Epithelial cell of esophagus (primary cell): ENCODE measurements around the gene CYP51A1.

Source experiments
- DNase-seq: peaks from one replicate; pipeline ENCODE4 v3.0.0; 2010; ENCODE audit warnings: low read depth
- H3K4me3 ChIP-seq: 2 replicates; pipeline ENCODE4 v1.5.1; 2011; ENCODE audit warnings: mild to moderate bottlenecking, low read length, control low read depth
- TF ChIP-seq, protein P1 (sequence below): IDR thresholded peaks from 2 replicates; pipeline ENCODE4 v1.5.1; 2011; ENCODE audit warnings: low read depth, mild to moderate bottlenecking, low read length, control low read depth, inconsistent platforms; ENCODE audit not compliant: insufficient read depth; ENCODE audit errors: missing control alignments

CYP51A1 gene

DNA sequence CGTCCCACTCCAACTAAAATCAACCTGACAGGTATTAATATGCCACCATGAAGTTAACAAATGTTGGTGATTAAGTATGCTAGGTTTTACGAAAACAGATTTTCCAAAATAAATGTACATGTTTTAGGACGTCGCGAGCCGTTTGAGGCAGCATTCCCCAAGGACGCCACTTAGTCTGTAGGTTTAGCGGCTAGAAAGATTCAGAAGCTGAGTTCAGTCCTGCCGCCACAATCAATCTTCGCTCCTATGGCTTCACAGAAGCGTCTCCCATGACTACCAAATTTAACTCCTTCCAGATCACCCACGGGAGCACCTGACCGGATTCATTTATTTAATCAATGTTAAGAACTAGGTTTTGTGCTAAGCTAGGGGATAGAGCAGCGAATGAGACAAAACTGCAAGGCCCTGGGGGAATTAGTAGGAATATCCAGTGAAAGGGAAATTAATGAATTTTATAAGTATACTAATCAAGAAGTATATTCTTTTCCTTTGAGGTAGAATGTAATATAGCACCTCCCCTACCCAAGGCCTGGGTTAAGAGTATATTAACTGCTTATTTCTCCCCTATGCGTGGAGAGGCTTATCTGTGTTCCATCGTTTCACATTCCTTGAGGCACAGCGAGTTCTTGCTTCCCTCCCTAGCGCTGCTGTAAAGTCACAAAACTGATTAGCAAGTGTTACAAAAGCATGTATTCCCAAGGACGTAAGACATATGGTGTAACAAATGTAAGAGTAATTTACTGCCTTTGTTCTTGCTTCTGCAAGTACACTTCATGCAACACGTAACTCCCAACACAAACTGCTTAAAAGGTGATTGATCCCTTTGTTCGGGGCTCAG lies 994 bp upstream of the CYP51A1 start:
- TF ChIP-seq, protein P1, sequence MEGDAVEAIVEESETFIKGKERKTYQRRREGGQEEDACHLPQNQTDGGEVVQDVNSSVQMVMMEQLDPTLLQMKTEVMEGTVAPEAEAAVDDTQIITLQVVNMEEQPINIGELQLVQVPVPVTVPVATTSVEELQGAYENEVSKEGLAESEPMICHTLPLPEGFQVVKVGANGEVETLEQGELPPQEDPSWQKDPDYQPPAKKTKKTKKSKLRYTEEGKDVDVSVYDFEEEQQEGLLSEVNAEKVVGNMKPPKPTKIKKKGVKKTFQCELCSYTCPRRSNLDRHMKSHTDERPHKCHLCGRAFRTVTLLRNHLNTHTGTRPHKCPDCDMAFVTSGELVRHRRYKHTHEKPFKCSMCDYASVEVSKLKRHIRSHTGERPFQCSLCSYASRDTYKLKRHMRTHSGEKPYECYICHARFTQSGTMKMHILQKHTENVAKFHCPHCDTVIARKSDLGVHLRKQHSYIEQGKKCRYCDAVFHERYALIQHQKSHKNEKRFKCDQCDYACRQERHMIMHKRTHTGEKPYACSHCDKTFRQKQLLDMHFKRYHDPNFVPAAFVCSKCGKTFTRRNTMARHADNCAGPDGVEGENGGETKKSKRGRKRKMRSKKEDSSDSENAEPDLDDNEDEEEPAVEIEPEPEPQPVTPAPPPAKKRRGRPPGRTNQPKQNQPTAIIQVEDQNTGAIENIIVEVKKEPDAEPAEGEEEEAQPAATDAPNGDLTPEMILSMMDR, result no peak
- peak; percentile 47 for DNase-seq
- peak overlapping the region; percentile 80 for H3K4me3 ChIP-seq

DNA sequence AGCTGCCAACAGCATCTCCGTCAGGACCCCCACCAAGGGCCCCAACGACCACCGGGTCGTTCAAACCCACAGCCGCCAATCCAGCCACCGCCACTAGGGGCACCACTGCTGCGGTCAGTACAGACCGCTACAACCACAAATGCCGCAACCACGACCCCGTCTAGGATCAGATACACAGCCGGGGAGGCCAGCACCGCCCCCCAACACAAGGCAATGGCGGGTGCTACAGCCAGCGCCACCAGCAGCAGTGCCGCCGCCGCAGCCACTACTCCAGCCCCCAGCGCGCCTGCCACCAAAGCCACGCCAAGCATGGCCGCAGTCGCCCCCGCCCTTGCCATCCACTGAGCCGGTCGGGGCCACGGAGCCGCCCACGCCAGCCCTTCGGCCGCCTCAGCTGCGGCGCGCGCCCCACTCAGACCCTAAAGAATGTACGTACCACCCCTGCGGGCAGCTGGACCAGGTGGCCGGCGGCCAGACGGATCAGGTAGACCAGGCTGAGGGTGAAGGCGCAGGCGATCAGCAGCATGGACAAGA lies 473 bp downstream of the CYP51A1 start:
- H3K4me3 ChIP-seq, result peak overlapping the region; percentile 80
- TF ChIP-seq, protein P1, result peak; percentile 73
- peak; percentile 45 for DNase-seq

DNA sequence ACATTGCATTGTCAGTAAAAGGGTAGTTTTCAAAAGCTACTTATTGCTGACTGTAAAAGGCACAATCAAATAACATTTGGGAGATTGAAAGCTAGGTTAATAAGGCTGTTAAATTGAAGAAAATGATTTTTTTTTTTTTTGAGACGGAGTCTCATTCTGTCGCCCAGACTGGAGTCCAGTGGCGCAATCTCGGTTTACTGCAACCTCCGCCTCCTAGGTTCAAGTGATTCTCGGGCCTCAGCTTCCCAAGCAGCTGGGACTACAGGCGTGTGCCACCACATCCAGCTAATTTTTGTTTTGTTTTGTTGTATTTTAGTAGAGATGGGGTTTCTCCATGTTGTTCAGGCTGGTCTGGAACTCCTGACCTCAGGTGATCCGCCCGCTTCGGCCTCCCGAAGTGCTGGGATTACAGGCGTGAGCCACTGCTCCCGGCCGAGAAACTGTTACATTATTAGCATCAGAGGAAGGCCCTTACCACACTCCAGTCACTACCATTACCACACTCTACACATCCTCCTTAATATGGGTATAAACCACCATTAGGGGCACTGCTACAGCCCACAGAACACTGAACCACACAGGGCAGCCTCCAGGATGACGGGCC lies 1.0 kb downstream of the CYP51A1 start:
- TF ChIP-seq, protein P1, result no peak
- DNase-seq, result peak; percentile 14
- peak overlapping the region; percentile 80 for H3K4me3 ChIP-seq

DNA sequence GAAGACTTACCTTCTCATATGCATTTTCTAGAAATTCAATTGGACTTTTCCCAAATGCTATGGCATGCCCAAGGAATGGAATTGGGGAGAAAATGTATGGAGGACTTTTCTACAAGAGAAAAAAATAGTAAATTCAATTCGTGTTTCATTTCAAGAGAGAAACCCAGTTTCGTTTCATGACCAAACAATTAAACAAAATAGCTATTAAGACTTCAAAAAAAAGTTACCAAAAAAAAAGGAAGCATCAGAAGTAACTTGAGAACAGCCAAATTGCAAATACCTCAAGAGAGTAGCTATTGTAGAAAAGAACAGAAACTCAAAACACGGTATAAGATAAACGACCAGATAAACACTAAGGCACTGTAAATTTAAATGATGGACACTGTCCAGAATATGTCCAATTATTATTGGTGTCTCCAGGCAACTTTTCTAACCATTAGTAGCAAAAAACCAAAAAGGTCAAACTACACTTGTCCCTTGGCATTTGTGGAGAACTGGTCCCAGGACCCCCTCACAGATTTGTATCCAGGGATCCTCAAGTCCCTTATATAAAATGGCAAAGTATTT lies 2.4 kb downstream of the CYP51A1 start:
- TF ChIP-seq, protein P1, result no peak
- no peak for DNase-seq
- H3K4me3 ChIP-seq, result peak overlapping the region; percentile 4

DNA sequence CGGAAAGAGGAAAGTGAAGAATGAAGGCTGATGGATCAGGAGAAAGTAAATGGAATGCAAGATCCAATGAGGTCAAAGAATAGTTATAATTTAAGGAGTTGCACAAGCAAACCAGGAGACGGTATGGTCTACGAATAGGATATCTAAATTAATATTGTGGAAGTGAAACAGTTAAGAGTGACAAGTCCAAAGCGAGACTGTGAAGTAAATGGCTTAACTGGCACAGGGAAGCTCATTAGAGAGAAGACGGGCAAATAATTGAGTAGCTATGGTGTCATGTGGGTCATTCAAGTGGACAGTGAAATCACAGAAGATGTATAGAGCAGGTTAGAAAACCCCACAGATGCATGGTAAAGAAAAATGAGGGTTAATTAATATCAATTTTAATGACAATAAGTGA lies 3.2 kb downstream of the CYP51A1 start:
- H3K4me3 ChIP-seq, result no peak overlapping the region
- DNase-seq, result no peak
- TF ChIP-seq, protein P1, result no peak

DNA sequence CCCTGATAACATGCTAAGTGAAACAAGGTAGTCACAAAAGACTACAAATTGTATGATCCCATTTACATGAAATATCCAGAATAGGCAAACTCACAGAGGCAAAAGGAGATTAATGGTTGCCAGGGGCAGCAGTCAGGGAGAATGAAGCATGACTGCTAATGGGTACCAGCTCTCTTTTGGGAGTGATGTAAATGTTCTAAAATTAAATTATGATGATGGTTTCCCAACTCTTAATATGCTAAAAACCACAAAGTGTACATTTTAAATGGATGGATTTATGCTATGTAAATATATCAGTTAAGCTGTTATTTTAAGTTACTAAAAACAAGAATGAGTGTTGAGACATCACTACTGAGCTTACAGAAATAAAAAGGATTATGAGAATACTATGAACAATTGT lies 12.6 kb downstream of the CYP51A1 start:
- DNase-seq, result no peak
- H3K4me3 ChIP-seq, result no peak overlapping the region
- TF ChIP-seq, protein P1, result no peak
